ENCODE results near the gene ZNF397. TPM values are rescaled to one million over a fixed set of nuclear protein-coding genes. Genes with fewer than 3 reads are reported as not detected.

The ZNF397 gene
- total and polyA plus RNA-seq, 2 of the 13 experiments (the other 11 are each of a cell fraction or from before 2014, with no cell fraction given) = 4.7 to 9.4 TPM

GRCh38 chr18:35245719-35246317 is 5.0 kb downstream of the ZNF397 start:
- TF ChIP-seq ZNF446 (CRISPR knock-in tag; IDR thresholded peaks at IDR 0.05) (no peak), NFKBIZ (CRISPR knock-in tag; IDR thresholded peaks at IDR 0.05) (no peak), ZNF816 (CRISPR knock-in tag; IDR thresholded peaks at IDR 0.05; ENCODE audit: borderline replicate concordance) (no peak), HDAC2 (CRISPR knock-in tag; IDR thresholded peaks at IDR 0.05) (no peak)
- WGBS (ENCODE audit: low lambda C conversion rate) = 96% methylated on average over 4 of the region's 4 CpGs
- POLR2A ChIA-PET = no interaction called here

DNA sequence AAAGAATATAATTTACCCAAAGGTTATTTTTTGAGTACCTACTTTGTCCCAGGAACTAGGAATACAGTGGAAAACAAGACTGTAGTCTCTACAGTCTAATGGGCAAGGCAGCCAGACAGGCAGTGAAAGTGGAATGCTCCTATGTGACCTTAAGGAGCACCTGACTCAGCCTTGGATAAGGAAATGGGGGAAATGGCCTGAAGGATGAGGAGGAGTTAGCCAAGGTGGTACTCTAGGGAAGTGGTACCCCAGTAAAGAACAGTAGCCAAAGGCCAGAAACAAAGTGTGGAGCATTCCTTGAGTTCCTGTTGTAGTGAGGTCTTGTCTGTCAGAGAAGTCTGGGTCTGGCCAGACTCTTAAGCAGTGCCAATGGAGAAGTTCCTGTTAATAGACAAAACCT is 6.0 kb downstream of the ZNF397 start:
- Histone ChIP-seq H4K20me1 (ENCODE audit: insufficient read depth, low read length) (no peaks in the 10 kb centered on the region), H3K4me1 (ENCODE audit: insufficient read depth, low read length) (peaks cover 17% of the 10 kb centered on the region), H3K36me3 (replicated peaks in 1 of 2; ENCODE audit: control insufficient read depth in 1 of 2, insufficient read depth in 2 of 2, low read length in 2 of 2) (peaks cover 0 to 25% of the 10 kb centered on the region in 2 experiments; a peak in 3 of 5 replicates), H3K4me2 (ENCODE audit: low read depth, low read length) (no peak overlapping the region), H3K9ac (ENCODE audit: insufficient read depth, low read depth, low read length) (no peak overlapping the region), H3K9me3 (ENCODE audit: low read length) (no peaks in the 10 kb centered on the region), H3K4me3 (replicated peaks in 1 of 3; ENCODE audit: insufficient read depth in 1 of 3, low read depth in 2 of 3, low read length in 3 of 3) (no peak overlapping the region), H3K79me2 (ENCODE audit: insufficient read depth, low read length) (no peaks in the 10 kb centered on the region), H3K27me3 (ENCODE audit: control insufficient read depth in 1 of 2, insufficient read depth in 2 of 2, low read length in 2 of 2) (no peaks in the 10 kb centered on the region), H2AFZ (ENCODE audit: low read length) (no peak overlapping the region), H3K27ac (ENCODE audit: extremely low read length, insufficient read depth, low read length) (no peak overlapping the region)
- in situ Hi-C loops (cut with HindIII; ENCODE audit: extremely low pct_ligation_motif_present, low pct_unique_long_range_greater_than_20kb) = no loop called here
- POLR2A ChIA-PET = no interaction called here
- FAIRE-seq (no peak), ATAC-seq (no peak), DNase-seq (ENCODE audit: low spot score) (no peak)
- no TSS peak for BruUV-seq (replicated peaks)
- intact Hi-C loops (cut with micrococcal nuclease; ENCODE audit: unreplicated experiment) = no loop called here
- CTCF ChIA-PET (ENCODE audit: low intra/inter-chr PET ratio, low total read pairs) = no interaction called here
- no peak for TF ChIP-seq CBX5 (CRISPR knock-in tag; IDR thresholded peaks at IDR 0.05; ENCODE audit: borderline replicate concordance)
- TF ChIP-seq ZBTB7B (CRISPR knock-in tag; IDR thresholded peaks at IDR 0.05) = no peak
- TF ChIP-seq HINFP (CRISPR knock-in tag; IDR thresholded peaks at IDR 0.05; ENCODE audit: low read depth) = no peak
- TF ChIP-seq, protein P1, sequence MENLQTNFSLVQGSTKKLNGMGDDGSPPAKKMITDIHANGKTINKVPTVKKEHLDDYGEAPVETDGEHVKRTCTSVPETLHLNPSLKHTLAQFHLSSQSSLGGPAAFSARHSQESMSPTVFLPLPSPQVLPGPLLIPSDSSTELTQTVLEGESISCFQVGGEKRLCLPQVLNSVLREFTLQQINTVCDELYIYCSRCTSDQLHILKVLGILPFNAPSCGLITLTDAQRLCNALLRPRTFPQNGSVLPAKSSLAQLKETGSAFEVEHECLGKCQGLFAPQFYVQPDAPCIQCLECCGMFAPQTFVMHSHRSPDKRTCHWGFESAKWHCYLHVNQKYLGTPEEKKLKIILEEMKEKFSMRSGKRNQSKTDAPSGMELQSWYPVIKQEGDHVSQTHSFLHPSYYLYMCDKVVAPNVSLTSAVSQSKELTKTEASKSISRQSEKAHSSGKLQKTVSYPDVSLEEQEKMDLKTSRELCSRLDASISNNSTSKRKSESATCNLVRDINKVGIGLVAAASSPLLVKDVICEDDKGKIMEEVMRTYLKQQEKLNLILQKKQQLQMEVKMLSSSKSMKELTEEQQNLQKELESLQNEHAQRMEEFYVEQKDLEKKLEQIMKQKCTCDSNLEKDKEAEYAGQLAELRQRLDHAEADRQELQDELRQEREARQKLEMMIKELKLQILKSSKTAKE (CRISPR knock-in tag; IDR thresholded peaks at IDR 0.05; ENCODE audit: borderline replicate concordance) = no peak
- TF ChIP-seq, protein P2, sequence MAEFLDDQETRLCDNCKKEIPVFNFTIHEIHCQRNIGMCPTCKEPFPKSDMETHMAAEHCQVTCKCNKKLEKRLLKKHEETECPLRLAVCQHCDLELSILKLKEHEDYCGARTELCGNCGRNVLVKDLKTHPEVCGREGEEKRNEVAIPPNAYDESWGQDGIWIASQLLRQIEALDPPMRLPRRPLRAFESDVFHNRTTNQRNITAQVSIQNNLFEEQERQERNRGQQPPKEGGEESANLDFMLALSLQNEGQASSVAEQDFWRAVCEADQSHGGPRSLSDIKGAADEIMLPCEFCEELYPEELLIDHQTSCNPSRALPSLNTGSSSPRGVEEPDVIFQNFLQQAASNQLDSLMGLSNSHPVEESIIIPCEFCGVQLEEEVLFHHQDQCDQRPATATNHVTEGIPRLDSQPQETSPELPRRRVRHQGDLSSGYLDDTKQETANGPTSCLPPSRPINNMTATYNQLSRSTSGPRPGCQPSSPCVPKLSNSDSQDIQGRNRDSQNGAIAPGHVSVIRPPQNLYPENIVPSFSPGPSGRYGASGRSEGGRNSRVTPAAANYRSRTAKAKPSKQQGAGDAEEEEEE (CRISPR knock-in tag; IDR thresholded peaks at IDR 0.05; ENCODE audit: borderline replicate concordance) = no peak
- TF ChIP-seq, protein P3, sequence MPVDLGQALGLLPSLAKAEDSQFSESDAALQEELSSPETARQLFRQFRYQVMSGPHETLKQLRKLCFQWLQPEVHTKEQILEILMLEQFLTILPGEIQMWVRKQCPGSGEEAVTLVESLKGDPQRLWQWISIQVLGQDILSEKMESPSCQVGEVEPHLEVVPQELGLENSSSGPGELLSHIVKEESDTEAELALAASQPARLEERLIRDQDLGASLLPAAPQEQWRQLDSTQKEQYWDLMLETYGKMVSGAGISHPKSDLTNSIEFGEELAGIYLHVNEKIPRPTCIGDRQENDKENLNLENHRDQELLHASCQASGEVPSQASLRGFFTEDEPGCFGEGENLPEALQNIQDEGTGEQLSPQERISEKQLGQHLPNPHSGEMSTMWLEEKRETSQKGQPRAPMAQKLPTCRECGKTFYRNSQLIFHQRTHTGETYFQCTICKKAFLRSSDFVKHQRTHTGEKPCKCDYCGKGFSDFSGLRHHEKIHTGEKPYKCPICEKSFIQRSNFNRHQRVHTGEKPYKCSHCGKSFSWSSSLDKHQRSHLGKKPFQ (CRISPR knock-in tag; IDR thresholded peaks at IDR 0.05; ENCODE audit: insufficient replicate concordance) = no peak
- TF ChIP-seq KAT2B (IDR thresholded peaks at IDR 0.05; ENCODE audit: borderline replicate concordance, low read depth, low read length) = no peak

More at GRCh38 chr18:35245719-35246317, 5.0 kb downstream of the ZNF397 start:
- intact Hi-C loops (cut with micrococcal nuclease; ENCODE audit: unreplicated experiment) (no loop called here), in situ Hi-C loops (cut with HindIII; ENCODE audit: extremely low pct_ligation_motif_present, low pct_unique_long_range_greater_than_20kb) (no loop called here)
- Histone ChIP-seq H3K4me1 (ENCODE audit: insufficient read depth, low read length) (peaks cover 17% of the 10 kb centered on the region), H3K9ac (ENCODE audit: insufficient read depth, low read depth, low read length) (no peak overlapping the region), H3K79me2 (ENCODE audit: insufficient read depth, low read length) (no peaks in the 10 kb centered on the region), H3K36me3 (replicated peaks in 1 of 2; ENCODE audit: control insufficient read depth in 1 of 2, insufficient read depth in 2 of 2, low read length in 2 of 2) (peaks cover 0 to 25% of the 10 kb centered on the region in 2 experiments; a peak in 3 of 5 replicates), H4K20me1 (ENCODE audit: insufficient read depth, low read length) (no peaks in the 10 kb centered on the region), H2AFZ (ENCODE audit: low read length) (no peak overlapping the region), H3K27ac (ENCODE audit: extremely low read length, insufficient read depth, low read length) (no peak overlapping the region), H3K9me3 (ENCODE audit: low read length) (no peaks in the 10 kb centered on the region), H3K4me3 (replicated peaks in 1 of 3; ENCODE audit: insufficient read depth in 1 of 3, low read depth in 2 of 3, low read length in 3 of 3) (no peak overlapping the region), H3K27me3 (ENCODE audit: control insufficient read depth in 1 of 2, insufficient read depth in 2 of 2, low read length in 2 of 2) (no peaks in the 10 kb centered on the region; a peak in 1 of 5 replicates), H3K4me2 (ENCODE audit: low read depth, low read length) (no peak overlapping the region)
- no peak for FAIRE-seq
- ATAC-seq = no peak
- BruUV-seq (replicated peaks) = no TSS peak
- no peak for DNase-seq (ENCODE audit: low spot score)
- CTCF ChIA-PET (ENCODE audit: low intra/inter-chr PET ratio, low total read pairs) = no interaction called here

Measured in HepG2 (cell line).